ENCODE results near the gene SMARCD2. TPM values are rescaled to one million over a fixed set of nuclear protein-coding genes. Genes with fewer than 3 reads are reported as not detected.

SMARCD2 gene
- total and polyA plus RNA-seq, 2 of the 13 experiments (the other 11 are each of a cell fraction or from before 2014, with no cell fraction given): 122 to 150 TPM

DNA sequence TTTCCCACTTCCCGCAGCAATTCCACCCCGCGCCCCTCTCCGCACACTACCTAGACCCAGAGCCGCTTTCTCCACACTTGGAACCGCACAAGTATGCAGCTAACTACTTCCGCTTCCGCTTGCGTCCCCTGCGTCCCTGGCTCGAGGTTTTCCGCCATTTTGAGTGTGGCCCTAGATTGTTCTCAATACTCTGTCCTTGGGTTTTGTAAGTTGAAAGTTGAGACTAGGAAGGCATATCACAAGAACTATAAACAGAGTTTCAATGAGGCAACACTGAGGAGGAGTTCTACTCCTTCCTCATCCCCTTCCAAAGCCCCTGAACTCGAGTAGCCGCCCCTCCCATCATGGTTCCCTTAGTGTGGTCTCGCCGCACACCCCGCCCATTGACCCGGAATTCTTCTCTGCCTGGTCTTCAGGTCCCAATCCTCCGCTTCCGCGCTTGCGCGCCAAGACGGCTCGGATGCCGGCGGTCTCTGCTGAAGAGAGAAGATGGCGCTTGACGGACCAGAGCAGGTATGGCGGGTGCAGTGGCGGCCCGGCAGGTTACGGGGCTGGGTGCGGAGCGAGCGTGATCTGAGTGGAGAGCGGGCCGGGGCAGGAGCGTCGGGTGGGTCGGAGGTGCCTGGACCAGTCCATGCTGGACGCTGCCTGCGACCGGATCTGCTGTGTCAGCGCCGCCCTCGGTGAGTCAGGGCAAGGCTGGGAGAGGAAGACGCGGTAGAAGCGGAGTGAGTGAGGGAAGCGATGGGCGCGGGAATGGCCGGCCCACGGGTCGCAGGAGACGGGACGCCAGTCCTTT lies 15.3 kb downstream of the SMARCD2 start, which contains the start of the genes FTSJ3 and PSMC5 (continued):
- no peak for TF ChIP-seq EZH2 (conservative IDR thresholded peaks at IDR 0.05; ENCODE audit: low read depth, low read length)
- peak; percentile 49 for TF ChIP-seq TAF15 (IDR thresholded peaks at IDR 0.05; ENCODE audit: low read depth, low read length, poor library complexity, severe bottlenecking)
- peak; percentile 90 for TF ChIP-seq MAFF (IDR thresholded peaks at IDR 0.05; ENCODE audit: low read depth, low read length)
- no peak; the same call in 1 of the 2 replicates for TF ChIP-seq MAZ (IDR thresholded peaks at IDR 0.05; ENCODE audit: borderline replicate concordance, low read depth, low read length)
- peak; percentile 45; the same call in 1 of the 2 replicates for TF ChIP-seq MAZ (CRISPR knock-in tag; IDR thresholded peaks at IDR 0.05; ENCODE audit: low read depth)
- peak; percentile 59; the same call in 1 of the 2 replicates for TF ChIP-seq TSC22D2 (CRISPR knock-in tag; IDR thresholded peaks at IDR 0.05; ENCODE audit: borderline replicate concordance)
- peak; percentile 83 for TF ChIP-seq HOXA3 (CRISPR knock-in tag; IDR thresholded peaks at IDR 0.05)
- TF ChIP-seq, protein P1, sequence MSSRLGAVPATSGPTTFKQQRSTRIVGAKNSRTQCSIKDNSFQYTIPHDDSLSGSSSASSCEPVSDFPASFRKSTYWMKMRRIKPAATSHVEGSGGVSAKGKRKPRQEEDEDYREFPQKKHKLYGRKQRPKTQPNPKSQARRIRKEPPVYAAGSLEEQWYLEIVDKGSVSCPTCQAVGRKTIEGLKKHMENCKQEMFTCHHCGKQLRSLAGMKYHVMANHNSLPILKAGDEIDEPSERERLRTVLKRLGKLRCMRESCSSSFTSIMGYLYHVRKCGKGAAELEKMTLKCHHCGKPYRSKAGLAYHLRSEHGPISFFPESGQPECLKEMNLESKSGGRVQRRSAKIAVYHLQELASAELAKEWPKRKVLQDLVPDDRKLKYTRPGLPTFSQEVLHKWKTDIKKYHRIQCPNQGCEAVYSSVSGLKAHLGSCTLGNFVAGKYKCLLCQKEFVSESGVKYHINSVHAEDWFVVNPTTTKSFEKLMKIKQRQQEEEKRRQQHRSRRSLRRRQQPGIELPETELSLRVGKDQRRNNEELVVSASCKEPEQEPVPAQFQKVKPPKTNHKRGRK (CRISPR knock-in tag; IDR thresholded peaks at IDR 0.05): no peak
- peak; percentile 89; the same call in 1 of the 2 replicates for TF ChIP-seq CAMTA2 (CRISPR knock-in tag; IDR thresholded peaks at IDR 0.05; ENCODE audit: borderline replicate concordance)
- peak; percentile 89 for TF ChIP-seq ZNF414 (CRISPR knock-in tag; IDR thresholded peaks at IDR 0.05)
- peak; percentile 94; the same call in 1 of the 2 replicates for TF ChIP-seq ZNF563 (CRISPR knock-in tag; IDR thresholded peaks at IDR 0.05)
- TF ChIP-seq ZBTB40 (IDR thresholded peaks at IDR 0.05): peak; percentile 92
- TF ChIP-seq ZBTB40 (CRISPR knock-in tag; IDR thresholded peaks at IDR 0.05): no peak
- peak; percentile 86 for TF ChIP-seq RXRA (CRISPR knock-in tag; IDR thresholded peaks at IDR 0.05)
- TF ChIP-seq ZNF432 (CRISPR knock-in tag; IDR thresholded peaks at IDR 0.05; ENCODE audit: borderline replicate concordance): no peak
- peak; percentile 84; the same call in 2 of the 3 replicates for TF ChIP-seq MXI1 (IDR thresholded peaks at IDR 0.05; ENCODE audit: borderline replicate concordance, low read depth, low read length)
- TF ChIP-seq ATF1 (CRISPR knock-in tag; IDR thresholded peaks at IDR 0.05): peak; percentile 91
- peak; percentile 58 for TF ChIP-seq ZNF792 (CRISPR knock-in tag; IDR thresholded peaks at IDR 0.05)
- peak; percentile 90; the same call in 1 of the 2 replicates for TF ChIP-seq ZNF790 (CRISPR knock-in tag; IDR thresholded peaks at IDR 0.05; ENCODE audit: borderline replicate concordance)
